SH-SY5Y (cell line): ENCODE data around the gene DAGLA.

Source experiments
- GATA2 ChIP-seq: IDR thresholded peaks from 2 replicates; pipeline ENCODE4 v1.6.1; 2011; ENCODE audit warnings: mild to moderate bottlenecking, low read depth, low read length
- GATA3 ChIP-seq: IDR thresholded peaks from 2 replicates; pipeline ENCODE4 v1.6.1; 2011; ENCODE audit warnings: low read depth, mild to moderate bottlenecking, low read length, moderate library complexity

DNA sequence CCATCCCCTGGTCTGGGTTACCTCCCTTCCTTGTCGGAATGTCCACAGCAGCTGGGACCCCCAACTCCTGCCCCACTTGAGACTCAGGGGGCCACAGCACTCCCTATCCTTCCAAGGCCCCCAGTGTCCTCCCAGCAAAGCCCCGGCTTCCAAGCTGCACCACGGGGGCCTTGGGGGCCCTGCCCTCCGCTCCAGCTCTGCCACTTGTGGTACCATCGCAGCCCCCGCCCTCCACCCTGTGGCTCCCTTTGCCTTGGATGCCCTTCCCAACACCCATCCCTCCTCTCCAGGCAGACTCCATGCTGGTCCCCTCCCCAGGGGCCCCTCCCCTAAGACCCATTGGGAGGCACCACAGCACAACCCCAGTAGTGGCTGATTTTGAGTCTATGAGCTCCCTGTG lies 94.9 kb downstream of the DAGLA start:
- no peak for TF ChIP-seq GATA3
- no peak for TF ChIP-seq GATA2
